ENCODE results near the gene FAM162A.

DNA sequence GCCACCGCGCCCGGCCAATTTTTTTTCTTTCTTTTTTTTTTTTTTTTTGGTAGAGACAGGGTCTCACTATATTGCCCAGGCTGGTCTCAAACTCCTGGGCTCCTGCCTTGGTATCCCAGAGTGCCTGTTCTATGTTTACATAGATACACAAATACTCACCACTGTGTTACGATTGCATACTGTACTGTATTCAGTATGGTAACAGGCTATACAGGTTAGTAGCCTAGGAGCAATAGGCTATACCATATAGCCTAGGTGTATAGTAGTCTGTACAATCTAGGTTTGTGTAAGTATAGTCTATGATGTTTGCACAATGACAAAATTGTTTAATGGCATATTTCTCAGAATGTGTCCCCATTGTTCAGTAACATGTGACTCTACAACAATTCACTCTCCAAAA, 32.4 kb upstream of the FAM162A start:
- TF ChIP-seq FOXA1 (IDR thresholded peaks at IDR 0.05) (no peak), GABPA (IDR thresholded peaks at IDR 0.05 in 1 of 2, conservative IDR thresholded peaks at IDR 0.05 in 1 of 2) (no peak), SP1 (IDR thresholded peaks at IDR 0.05) (no peak), RAD21 (IDR thresholded peaks at IDR 0.05) (no peak), RXRA (IDR thresholded peaks at IDR 0.05) (no peak), JUND (IDR thresholded peaks at IDR 0.05) (no peak), TAF1 (conservative IDR thresholded peaks at IDR 0.05) (no peak)
- TF ChIP-seq, protein P1, sequence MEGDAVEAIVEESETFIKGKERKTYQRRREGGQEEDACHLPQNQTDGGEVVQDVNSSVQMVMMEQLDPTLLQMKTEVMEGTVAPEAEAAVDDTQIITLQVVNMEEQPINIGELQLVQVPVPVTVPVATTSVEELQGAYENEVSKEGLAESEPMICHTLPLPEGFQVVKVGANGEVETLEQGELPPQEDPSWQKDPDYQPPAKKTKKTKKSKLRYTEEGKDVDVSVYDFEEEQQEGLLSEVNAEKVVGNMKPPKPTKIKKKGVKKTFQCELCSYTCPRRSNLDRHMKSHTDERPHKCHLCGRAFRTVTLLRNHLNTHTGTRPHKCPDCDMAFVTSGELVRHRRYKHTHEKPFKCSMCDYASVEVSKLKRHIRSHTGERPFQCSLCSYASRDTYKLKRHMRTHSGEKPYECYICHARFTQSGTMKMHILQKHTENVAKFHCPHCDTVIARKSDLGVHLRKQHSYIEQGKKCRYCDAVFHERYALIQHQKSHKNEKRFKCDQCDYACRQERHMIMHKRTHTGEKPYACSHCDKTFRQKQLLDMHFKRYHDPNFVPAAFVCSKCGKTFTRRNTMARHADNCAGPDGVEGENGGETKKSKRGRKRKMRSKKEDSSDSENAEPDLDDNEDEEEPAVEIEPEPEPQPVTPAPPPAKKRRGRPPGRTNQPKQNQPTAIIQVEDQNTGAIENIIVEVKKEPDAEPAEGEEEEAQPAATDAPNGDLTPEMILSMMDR (IDR thresholded peaks at IDR 0.05; ENCODE audit: low read depth, low read length, missing input control), result no peak
- TF ChIP-seq, protein P2, sequence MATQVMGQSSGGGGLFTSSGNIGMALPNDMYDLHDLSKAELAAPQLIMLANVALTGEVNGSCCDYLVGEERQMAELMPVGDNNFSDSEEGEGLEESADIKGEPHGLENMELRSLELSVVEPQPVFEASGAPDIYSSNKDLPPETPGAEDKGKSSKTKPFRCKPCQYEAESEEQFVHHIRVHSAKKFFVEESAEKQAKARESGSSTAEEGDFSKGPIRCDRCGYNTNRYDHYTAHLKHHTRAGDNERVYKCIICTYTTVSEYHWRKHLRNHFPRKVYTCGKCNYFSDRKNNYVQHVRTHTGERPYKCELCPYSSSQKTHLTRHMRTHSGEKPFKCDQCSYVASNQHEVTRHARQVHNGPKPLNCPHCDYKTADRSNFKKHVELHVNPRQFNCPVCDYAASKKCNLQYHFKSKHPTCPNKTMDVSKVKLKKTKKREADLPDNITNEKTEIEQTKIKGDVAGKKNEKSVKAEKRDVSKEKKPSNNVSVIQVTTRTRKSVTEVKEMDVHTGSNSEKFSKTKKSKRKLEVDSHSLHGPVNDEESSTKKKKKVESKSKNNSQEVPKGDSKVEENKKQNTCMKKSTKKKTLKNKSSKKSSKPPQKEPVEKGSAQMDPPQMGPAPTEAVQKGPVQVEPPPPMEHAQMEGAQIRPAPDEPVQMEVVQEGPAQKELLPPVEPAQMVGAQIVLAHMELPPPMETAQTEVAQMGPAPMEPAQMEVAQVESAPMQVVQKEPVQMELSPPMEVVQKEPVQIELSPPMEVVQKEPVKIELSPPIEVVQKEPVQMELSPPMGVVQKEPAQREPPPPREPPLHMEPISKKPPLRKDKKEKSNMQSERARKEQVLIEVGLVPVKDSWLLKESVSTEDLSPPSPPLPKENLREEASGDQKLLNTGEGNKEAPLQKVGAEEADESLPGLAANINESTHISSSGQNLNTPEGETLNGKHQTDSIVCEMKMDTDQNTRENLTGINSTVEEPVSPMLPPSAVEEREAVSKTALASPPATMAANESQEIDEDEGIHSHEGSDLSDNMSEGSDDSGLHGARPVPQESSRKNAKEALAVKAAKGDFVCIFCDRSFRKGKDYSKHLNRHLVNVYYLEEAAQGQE (IDR thresholded peaks at IDR 0.05), result no peak
- TF ChIP-seq, protein P3, sequence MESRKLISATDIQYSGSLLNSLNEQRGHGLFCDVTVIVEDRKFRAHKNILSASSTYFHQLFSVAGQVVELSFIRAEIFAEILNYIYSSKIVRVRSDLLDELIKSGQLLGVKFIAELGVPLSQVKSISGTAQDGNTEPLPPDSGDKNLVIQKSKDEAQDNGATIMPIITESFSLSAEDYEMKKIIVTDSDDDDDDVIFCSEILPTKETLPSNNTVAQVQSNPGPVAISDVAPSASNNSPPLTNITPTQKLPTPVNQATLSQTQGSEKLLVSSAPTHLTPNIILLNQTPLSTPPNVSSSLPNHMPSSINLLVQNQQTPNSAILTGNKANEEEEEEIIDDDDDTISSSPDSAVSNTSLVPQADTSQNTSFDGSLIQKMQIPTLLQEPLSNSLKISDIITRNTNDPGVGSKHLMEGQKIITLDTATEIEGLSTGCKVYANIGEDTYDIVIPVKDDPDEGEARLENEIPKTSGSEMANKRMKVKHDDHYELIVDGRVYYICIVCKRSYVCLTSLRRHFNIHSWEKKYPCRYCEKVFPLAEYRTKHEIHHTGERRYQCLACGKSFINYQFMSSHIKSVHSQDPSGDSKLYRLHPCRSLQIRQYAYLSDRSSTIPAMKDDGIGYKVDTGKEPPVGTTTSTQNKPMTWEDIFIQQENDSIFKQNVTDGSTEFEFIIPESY (IDR thresholded peaks at IDR 0.05), result no peak
- TF ChIP-seq, protein P4, sequence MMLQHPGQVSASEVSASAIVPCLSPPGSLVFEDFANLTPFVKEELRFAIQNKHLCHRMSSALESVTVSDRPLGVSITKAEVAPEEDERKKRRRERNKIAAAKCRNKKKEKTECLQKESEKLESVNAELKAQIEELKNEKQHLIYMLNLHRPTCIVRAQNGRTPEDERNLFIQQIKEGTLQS (IDR thresholded peaks at IDR 0.05), result no peak

All from liver (tissue), 3 donors.